ENCODE measurements around the gene RFTN2.

Gene RFTN2

GRCh38 chr2:197539734-197540133 is 135.7 kb downstream of the RFTN2 start:
- no peak for DNase-seq

- DNase-seq: no peak
Observed at GRCh38 chr2:197538412-197538811, 137.0 kb downstream of the RFTN2 start.
